GM12878 (cell line): ENCODE measurements around the gene EPHA4.

Source experiments
- FOXM1 ChIP-seq: IDR thresholded peaks from 2 replicates; pipeline ENCODE4 v1.6.1; 2012; ENCODE audit warnings: low read depth, mild to moderate bottlenecking, inconsistent platforms, low read length, moderate library complexity
- POLR2A ChIP-seq: IDR thresholded peaks from 2 replicates; pipeline ENCODE4 v1.6.1; 2011; ENCODE audit warnings: low read depth, mild to moderate bottlenecking, low read length
- TF ChIP-seq, protein P1 (sequence below): IDR thresholded peaks from 2 replicates; pipeline ENCODE4 v1.6.1; 2011; ENCODE audit warnings: low read depth, low read length, improper control_type of control experiment, borderline replicate concordance

DNA sequence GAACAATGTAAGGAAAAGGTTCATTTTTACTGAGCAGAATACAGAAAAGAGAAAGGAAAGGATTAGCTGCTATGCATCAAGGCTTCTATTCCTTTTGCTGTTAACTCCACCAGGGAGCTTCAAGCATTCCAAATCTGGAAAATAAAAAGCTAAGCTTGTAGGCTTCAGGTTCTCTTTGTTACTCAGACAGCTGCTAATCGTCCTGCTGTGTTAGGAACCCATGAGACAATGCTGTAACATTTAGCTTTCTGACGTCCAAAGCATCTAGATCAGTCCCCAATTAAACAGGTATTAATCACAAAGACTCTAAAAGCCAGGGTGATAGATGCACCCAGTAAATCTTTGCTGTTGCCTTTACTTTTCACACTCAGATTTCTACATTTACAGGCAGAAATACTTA is 103.8 kb downstream of the EPHA4 start:
- TF ChIP-seq FOXM1 (no peak), POLR2A (no peak)
- TF ChIP-seq, protein P1, sequence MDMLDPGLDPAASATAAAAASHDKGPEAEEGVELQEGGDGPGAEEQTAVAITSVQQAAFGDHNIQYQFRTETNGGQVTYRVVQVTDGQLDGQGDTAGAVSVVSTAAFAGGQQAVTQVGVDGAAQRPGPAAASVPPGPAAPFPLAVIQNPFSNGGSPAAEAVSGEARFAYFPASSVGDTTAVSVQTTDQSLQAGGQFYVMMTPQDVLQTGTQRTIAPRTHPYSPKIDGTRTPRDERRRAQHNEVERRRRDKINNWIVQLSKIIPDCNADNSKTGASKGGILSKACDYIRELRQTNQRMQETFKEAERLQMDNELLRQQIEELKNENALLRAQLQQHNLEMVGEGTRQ, result no peak
